K562 (cell line): ENCODE results near the gene SLC26A8. TPM values are rescaled to one million over a fixed set of nuclear protein-coding genes. Genes with fewer than 3 reads are reported as not detected.

ENCODE experiments used
- BCOR ChIP-seq: fragments of 450-650 bp; IDR thresholded peaks from 2 replicates; pipeline ENCODE4 v1.6.1; 2016
- EGR1 ChIP-seq: fragments of 450-650 bp; conservative IDR thresholded peaks from 2 replicates; pipeline ENCODE4 v1.6.1; 2017; ENCODE audit warnings: mild to moderate bottlenecking
- ETS2 ChIP-seq: IDR thresholded peaks from 2 replicates; pipeline ENCODE4 v1.6.1; 2016; ENCODE audit warnings: borderline replicate concordance, missing genetic modification characterization, mild to moderate bottlenecking, moderate library complexity, missing compliant biosample characterization; ENCODE audit not compliant: poor library complexity, severe bottlenecking
- GMEB1 ChIP-seq: fragments of 250-450 bp; sonication (Bioruptor Pico); IDR thresholded peaks from 2 replicates; pipeline ENCODE4 v1.4.0; 2020; ENCODE audit warnings: mild to moderate bottlenecking
- HMG20A ChIP-seq: fragments of 450-650 bp; formaldehyde crosslinking; conservative IDR thresholded peaks from 2 replicates; pipeline ENCODE4 v1.4.0; 2020; ENCODE audit warnings: mild to moderate bottlenecking, mixed read lengths
- HNRNPUL1 ChIP-seq: fragments of 200-400 bp; formaldehyde crosslinking; IDR thresholded peaks from 2 replicates; pipeline ENCODE4 v1.6.1; 2017; ENCODE audit warnings: low read length
- IRF2 ChIP-seq: sonication (generic); formaldehyde crosslinking; IDR thresholded peaks from 2 replicates; pipeline ENCODE4 v1.8.1; 2022; ENCODE audit warnings: mild to moderate bottlenecking, missing genetic modification reagents
- KDM2B ChIP-seq: fragments of 250-450 bp; sonication (Bioruptor Pico); IDR thresholded peaks from 2 replicates; pipeline ENCODE4 v1.8.0; 2021; ENCODE audit warnings: mild to moderate bottlenecking, moderate library complexity
- MGA ChIP-seq: fragments of 450-650 bp; IDR thresholded peaks from 2 replicates; pipeline ENCODE4 v1.6.1; 2016; ENCODE audit warnings: mild to moderate bottlenecking, moderate library complexity
- NFE2L1 ChIP-seq: fragments of 450-650 bp; IDR thresholded peaks from 2 replicates; pipeline ENCODE4 v1.6.1; 2016; ENCODE audit warnings: missing genetic modification characterization, low read depth, mild to moderate bottlenecking, missing compliant biosample characterization, moderate library complexity, borderline replicate concordance
- PCBP1 ChIP-seq: fragments of 200-400 bp; formaldehyde crosslinking; IDR thresholded peaks from 2 replicates; pipeline ENCODE4 v1.6.1; 2018; ENCODE audit warnings: mild to moderate bottlenecking, low read depth, low read length; ENCODE audit not compliant: poor library complexity, severe bottlenecking
- TCFL5 ChIP-seq: fragments of 250-450 bp; sonication (Bioruptor Pico); conservative IDR thresholded peaks from 2 replicates; pipeline ENCODE4 v1.6.1; 2021; ENCODE audit warnings: mild to moderate bottlenecking, moderate library complexity, matching md5 sums
- ZKSCAN3 ChIP-seq: fragments of 250-450 bp; sonication (Bioruptor Pico); IDR thresholded peaks from 2 replicates; pipeline ENCODE4 v1.4.0; 2020
- ZNF280B ChIP-seq: fragments of 250-450 bp; sonication (Bioruptor Pico); IDR thresholded peaks from 2 replicates; pipeline ENCODE4 v1.5.1; 2021; ENCODE audit warnings: mild to moderate bottlenecking
- ZNF830 ChIP-seq: fragments of 250-450 bp; sonication (Bioruptor Pico); IDR thresholded peaks from 2 replicates; pipeline ENCODE4 v1.5.0; 2021; ENCODE audit warnings: mild to moderate bottlenecking
- polyA plus RNA-seq, 8 experiments: library from polyadenylated mRNA; depleted of rRNA in 4 of 8; stranded (reverse) in 5 of 8; unstranded in 3 of 8; fragments of >200 nt; fragmentation: Nextera tagmentation in 2 of 8; fragmentation: Illumina TruSeq in 1 of 8; extraction: Ambion mirVana in 2 of 8; extraction: Trizol in 1 of 8; gene quantifications; 2 replicates each; pipeline versions ENCODE4 v1.2.1 to v1.2.3, GENCODE V29; 2011 to 2014; ENCODE audit warnings: inconsistent platforms in 1 of 8, missing spikeins in 1 of 8
- total RNA-seq, 7 experiments: library from RNA; depleted of rRNA in 6 of 7; stranded (reverse); fragments of >200 nt in 6 of 7; fragmentation: Illumina TruSeq in 2 of 7; extraction: Trizol in 2 of 7; gene quantifications; 2 replicates each; pipeline versions ENCODE4 v1.2.1 to v1.2.3, GENCODE V29; 2011 to 2021; ENCODE audit warnings: low replicate concordance in 1 of 7

SLC26A8 gene
- total and polyA plus RNA-seq, 9 of the 15 experiments (the other 6 are each of a cell fraction or from before 2014, with no cell fraction given) = not detected

- no peak for TF ChIP-seq MGA
- no peak for TF ChIP-seq ZNF280B (CRISPR knock-in tag)
- TF ChIP-seq ZKSCAN3 = no peak
- no peak for TF ChIP-seq ETS2 (tag)
- no peak for TF ChIP-seq PCBP1
- no peak for TF ChIP-seq HMG20A (CRISPR knock-in tag)
- TF ChIP-seq TCFL5 (CRISPR knock-in tag) = no peak
- no peak for TF ChIP-seq NFE2L1 (tag)
- TF ChIP-seq KDM2B (CRISPR knock-in tag) = no peak
- TF ChIP-seq ZNF830 (CRISPR knock-in tag) = no peak
- TF ChIP-seq GMEB1 (CRISPR knock-in tag) = no peak
- TF ChIP-seq EGR1 = no peak
- peak; percentile 98 for TF ChIP-seq BCOR
- no peak for TF ChIP-seq IRF2 (CRISPR knock-in tag)
- TF ChIP-seq HNRNPUL1 = no peak
These were observed 43.6 kb upstream of the SLC26A8 start (continued) for GRCh38 chr6:36068012-36068392.
